ENCODE results near the gene CACNG4.

- TF ChIP-seq CTCF (IDR thresholded peaks at IDR 0.05; ENCODE audit: low read depth, low read length, poor library complexity, severe bottlenecking) (no peak), EZH2phosphoT487 (IDR thresholded peaks at IDR 0.05; ENCODE audit: borderline replicate concordance, low read length) (no peak)
Measured at GRCh38 chr17:67055811-67056745, 91.6 kb downstream of the CACNG4 start.
